HG02798 (cell line): Measurements from ENCODE around the gene RSAD2.
"Not testable (repeated sequence)": the region's sequence is repeated elsewhere in the genome, so short reads cannot be mapped to it uniquely, and the experiment has no call there.

Source experiments
- ATAC-seq: cut with Tn5 transposase; IDR thresholded peaks from one replicate; pipeline ENCODE4 v1.9.1; 2021; ENCODE audit warnings: mild to moderate bottlenecking; ENCODE audit not compliant: unreplicated experiment, poor library complexity

RSAD2 gene

DNA sequence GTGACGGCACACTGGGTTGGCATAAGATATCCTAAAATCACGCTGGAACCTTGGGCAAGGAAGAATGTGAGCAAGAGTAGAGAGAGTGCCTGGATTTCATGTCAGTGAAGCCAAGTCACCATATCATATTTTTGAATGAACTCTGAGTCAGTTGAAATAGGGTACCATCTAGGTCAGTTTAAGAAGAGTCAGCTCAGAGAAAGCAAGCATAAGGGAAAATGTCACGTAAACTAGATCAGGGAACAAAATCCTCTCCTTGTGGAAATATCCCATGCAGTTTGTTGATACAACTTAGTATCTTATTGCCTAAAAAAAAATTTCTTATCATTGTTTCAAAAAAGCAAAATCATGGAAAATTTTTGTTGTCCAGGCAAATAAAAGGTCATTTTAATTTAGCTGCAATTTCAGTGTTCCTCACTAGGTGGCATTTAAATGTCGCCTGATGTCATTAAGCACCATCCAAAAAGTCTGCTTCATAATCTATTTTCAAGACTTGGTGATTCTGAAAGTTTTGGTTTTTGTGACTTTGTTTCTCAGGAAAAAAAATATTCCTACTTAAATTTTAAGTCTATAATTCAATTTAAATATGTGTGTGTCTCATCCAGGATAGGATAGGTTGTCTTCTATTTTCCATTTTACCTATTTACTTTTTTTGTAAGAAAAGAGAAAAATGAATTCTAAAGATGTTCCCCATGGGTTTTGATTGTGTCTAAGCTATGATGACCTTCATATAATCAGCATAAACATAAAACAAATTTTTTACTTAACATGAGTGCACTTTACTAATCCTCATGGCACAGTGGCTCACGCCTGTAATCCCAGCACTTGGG is 19.6 kb downstream of the RSAD2 start:
- ATAC-seq = no peak

DNA sequence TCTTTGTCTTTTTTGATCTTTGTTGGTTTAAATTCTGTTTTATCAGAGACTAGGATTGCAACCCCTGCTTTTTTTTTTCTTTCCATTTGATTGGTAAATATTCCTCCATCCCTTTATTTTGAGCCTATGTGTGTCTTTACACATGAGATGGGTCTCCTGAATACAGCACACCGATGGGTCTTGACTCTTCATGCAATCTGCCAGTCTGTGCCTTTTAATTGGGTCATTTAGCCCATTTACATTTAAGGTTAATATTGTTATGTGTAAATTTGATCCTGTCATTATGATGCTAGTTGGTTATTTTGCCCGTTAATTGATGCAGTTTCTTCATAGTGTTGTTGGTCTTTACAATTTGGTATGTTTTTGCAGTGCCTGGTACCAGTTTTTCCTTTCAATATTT is 25.0 kb downstream of the RSAD2 start:
- ATAC-seq = not testable (repeated sequence)

DNA sequence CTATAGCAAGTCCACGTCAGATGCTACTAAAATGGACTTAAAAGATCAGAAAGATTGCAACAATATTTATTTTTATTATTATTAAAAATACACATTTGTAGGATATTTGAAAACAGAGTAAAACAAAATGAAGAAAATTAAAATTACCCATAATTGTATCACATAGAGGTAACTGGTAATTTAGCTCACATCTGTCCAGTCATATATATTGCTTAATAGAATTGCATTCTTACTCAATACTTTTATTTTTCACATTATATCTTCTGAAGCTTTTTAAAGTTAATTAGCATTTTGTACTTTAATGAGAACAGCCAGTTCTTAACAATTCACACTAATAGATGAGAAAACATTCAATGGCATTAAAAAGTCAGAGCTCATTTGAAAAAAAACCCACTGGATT is 28.1 kb downstream of the RSAD2 start:
- ATAC-seq = no peak

DNA sequence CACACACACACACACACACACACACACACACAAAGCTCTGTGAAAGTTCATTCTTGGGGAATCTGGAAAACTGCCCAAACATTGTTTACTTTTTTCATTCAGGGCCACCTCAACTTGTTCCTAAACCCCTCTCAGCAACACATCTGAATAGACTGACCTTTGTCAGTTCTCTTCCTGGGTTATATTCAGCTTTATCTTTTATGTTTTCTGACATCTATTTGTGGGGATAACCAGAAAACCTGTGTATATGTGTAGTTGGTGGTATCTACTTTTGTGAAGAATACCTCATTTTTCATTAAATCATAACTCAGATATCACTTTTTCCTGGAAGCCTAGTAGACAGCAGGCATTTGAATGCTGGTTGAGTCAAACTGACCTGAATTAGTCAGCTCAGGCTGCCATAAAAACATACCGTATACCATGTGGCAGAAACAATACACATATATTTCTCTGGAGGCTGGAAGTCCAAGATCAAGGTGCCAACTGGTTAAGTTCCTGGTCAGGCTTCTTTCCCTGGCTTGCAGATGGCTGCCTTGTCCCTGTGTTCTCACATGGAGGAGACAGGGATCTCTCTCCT is 28.7 kb downstream of the RSAD2 start:
- ATAC-seq = no peak

DNA sequence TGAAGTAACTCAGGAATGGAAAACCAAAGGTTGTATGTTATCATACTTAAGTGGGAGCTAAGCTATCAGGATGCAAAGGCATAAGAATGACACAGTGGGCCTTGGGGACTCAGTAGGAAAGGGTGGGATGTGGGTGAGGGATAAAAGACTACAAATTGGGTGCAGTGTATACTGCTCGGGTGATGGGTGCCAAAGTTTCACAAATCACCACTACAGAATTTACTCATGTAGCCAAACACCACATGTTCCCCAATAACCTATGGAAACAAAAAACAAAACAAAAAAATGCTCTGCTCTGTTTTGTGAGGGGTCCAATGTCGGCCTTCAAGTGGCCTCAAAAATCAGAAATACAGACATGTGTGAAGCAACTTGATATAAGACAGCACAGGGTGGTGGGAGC is 30.7 kb downstream of the RSAD2 start:
- ATAC-seq = no peak

DNA sequence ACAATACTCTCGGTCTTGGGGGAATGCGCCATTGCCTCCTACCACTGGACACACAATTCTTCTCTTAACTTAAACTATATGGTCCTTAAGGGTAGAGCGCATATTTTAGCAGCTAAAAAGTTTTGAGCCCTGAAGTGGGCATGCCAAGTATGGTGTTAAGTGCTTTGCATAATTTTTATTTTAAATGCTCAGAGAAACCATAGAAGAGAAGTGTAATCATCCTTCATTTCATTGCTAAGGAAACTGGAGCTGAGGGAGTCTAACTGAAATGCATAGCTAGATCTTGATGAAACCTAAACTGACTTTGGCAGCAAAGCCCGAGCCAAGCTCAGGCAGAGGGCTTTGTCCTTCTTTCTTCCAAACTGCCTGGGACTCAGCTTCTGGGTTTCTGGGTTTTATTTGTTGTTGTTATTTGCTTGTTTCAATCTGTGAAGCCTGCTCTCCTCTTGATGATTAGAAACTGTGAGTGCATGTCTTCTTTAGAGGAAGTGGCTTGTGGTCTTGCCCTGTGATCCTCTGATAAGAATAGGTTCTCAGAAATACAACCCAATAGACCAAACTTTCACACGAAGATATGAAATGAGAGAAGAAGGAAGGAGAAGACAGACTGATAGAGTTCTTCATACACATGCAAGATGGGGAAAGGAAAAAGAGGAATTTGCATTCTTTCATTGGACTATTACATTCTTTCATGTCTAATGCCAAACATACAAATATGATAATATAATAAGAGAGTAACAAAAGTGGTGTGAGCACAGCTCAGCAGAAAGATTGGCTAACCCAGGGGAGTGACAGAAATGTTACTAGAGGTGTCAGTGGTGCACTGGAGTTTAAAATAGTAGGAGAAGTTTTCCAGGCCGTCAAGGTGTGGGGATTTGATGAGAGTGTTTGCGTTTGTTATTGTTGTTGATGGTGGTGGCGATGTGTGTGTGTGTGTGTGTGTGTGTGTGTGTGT is 32.1 kb downstream of the RSAD2 start:
- peak; percentile 99 for ATAC-seq

DNA sequence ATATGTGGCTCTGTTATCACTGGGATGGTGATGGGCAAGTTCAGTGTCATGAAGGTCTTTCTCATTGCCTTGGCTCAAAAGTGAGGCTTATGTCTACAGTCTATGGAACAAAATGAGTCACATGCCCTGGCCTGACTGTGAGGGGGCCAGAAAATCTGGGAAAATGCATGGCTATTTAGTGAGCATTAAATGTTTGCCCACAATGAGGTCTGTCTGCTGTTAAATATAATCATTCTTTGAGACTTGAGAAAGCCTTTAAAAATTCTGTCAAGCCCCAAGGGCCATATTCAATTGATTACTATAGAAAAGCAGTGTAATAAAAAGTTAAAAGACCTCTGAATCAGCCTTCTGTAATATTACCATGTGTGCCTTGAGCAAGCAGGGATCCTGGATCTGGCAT is 34.1 kb downstream of the RSAD2 start:
- no peak for ATAC-seq

GRCh38 chr2:6913415-6914157 is 36.0 kb downstream of the RSAD2 start:
- no peak for ATAC-seq

- ATAC-seq = no peak
Measured at GRCh38 chr2:6914828-6915227, 37.3 kb downstream of the RSAD2 start.

- no peak for ATAC-seq
Measured at GRCh38 chr2:6915399-6915798, 37.8 kb downstream of the RSAD2 start.

- no peak for ATAC-seq
Measured at GRCh38 chr2:6916224-6916623, 38.6 kb downstream of the RSAD2 start.

DNA sequence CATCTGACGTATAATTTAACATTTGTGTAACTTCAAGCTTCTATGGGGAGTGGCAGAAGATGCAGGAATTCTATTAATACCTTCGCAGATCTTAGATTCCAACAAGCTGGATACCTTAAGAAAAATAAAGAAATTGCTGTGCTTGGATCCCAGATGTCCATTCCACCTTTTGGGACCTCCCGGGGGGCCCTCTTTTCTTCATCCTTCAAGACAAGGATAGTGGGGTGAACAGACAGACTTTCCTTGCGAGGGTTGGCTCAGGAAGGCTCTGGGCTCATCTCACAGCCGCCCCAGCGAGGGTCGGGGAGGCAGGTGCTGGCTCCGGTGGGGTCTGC is 39.1 kb downstream of the RSAD2 start:
- no peak for ATAC-seq

GRCh38 chr2:6917071-6917760 is 39.6 kb downstream of the RSAD2 start, which contains the start of gene RNF144A:
RNF144A (plus strand) TSS chr2:6917412; CDS start chr2:6996927, 79,515 bp downstream.
- ATAC-seq = peak; percentile 85

DNA sequence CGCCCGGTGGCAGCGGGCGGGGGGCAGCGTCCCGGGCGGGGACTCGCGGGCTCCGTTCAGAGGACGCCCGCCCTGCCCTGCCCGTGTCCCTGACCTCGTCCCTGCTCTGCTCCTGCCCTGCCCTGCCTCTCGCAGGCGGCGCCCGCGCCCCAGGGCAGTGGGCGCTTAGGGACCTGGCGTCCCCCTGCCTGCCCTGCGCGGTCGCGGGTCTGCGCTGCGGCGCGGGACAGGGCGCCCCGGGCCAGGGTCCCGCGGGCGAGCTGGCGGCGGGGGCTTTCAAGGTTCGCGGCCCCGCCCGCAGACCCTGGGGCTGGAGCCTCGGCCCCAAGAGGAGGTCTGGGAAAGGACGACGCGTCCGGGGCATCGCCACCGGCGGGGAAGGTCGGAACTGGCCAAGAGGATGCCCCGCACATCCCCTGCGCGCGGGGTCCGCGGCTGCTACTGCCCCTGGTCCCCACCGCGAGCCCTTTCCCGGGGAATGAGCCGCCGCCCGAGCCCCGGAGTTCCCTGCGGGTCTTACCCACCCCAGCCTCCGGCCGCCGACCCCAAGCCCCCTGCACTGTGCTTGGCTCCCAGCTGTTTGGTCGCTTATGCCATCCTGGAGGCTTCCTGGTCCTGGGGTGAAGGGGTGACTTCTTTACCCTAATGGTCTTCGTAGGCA is 40.3 kb downstream of the RSAD2 start:
- ATAC-seq = peak; percentile 37

DNA sequence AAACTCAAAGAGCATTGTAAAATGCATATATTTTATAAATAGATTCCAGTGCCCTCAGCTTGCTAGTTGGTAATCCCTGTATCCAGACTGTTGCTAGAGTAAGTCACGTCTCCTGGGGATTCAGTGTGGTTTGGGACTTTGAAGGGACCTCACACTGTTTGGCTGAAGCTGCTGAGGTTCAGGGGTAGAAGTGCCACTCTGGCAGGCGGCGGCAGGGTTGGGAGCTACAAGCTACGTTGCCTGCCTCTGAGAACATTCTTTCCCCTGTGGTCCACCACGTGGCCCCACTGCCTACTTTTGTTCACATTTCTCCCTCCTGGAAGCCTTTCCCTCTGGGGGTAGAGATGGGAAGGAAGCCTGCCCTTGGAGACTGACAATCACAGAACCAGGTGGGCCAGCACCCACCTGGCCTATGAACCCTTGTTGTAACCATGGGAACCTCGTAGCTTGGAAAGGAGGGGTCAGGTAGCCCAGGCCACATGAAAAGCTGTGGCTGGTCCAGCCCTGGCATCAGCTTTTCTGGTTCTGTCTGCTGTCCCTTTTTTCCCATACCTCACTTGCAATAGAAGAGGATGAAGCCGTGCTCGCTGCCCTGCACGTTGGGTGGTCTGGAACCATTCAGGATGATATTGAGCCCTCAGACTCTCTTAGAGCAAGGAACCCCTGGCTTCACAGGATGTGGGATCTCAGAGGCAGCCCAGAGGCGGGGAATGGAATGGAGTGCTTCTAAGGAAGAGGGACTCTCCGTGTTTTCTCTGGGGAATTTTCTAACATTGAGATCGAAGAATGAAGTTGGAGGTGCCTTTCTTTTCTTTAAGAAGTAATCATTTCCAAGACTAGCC is 42.5 kb downstream of the RSAD2 start:
- no peak for ATAC-seq

- no peak for ATAC-seq
Measured at GRCh38 chr2:6920743-6921064, 43.1 kb downstream of the RSAD2 start.

- ATAC-seq = no peak
Measured at GRCh38 chr2:6921321-6921922, 43.8 kb downstream of the RSAD2 start.

DNA sequence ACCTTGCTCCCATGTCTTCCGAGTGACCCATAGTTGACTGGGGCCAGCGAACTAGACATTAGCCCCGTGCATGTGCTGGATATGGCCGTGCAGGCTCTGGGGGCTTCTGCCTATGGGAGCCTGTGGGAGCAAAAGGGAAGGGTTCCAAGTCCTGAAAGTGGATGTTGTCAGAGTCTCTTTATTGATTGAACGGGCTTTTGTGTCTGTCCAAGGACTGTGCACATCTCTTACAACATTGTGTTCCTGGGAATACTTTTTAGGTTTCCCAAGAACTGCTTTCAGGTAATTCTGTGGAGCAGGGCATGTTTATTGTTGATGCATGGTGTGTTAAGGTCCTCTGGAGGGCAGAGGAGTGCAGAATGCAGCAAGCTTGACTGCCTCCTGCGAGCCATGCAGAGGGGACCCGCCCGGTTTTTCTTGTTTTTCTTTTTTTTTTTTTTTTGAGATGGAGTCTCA is 44.7 kb downstream of the RSAD2 start:
- no peak for ATAC-seq
